ENCODE results near the gene F2. TPM values are rescaled to one million over a fixed set of nuclear protein-coding genes. Genes with fewer than 3 reads are reported as not detected.
A peak's percentile ranks its signal among the peaks of the same experiment; 100 is the strongest.
"Not testable (repeated sequence)": the region's sequence is repeated elsewhere in the genome, so short reads cannot be mapped to it uniquely, and the experiment has no call there.

The F2 gene
- total RNA-seq, 4 donors from 2014 or later, result 0.19 TPM; not detected in 3

DNA sequence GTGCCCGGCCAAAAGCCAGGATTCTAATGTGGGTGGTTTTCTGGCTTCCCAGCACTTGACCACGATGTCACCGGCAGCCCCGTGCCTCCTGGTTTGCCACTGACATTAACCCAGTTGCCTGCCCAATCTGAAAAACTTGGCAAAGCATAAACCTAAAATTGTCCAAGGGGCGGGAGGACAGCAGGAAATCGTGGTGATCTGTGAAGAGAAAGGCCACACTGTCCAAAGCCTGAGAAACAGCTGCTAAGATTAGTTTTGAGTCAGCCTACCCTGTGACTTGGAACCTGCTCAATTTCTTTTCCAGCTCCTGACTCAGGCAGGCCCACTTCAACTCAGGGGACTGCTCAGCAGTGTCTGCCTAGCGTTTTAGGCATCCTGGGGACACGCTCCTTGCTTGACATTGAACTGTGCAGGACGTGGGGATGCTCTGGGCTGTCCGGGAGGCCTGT lies 8.2 kb upstream of the F2 start:
- Histone ChIP-seq H3K27me3 (no peaks in the 10 kb centered on the region), H3K4me1 (peaks cover 0 to 15% (median 4%) of the 10 kb centered on the region in 3 donors), H3K27ac (peak overlapping the region; percentile 53 to 90 (median 78)), H3K4me3 (no peak overlapping the region), H3K9me3 (no peaks in the 10 kb centered on the region), H3K36me3 (peaks cover under 1 to 30% (median 4%) of the 10 kb centered on the region in 3 donors)
- DNase-seq, result no peak
- no peak for TF ChIP-seq CTCF (IDR thresholded peaks at IDR 0.05)
- TF ChIP-seq POLR2A (IDR thresholded peaks at IDR 0.05), result peak in 1 of 4 donors; percentile 12
- intact Hi-C loops (cut with DNase I), result no loop called here
- WGBS, 2 donors, result 54 to 73% methylated on average over 4 to 6 of the region's 10 CpGs

- Histone ChIP-seq H3K36me3 (peaks cover 0 to 26% (median 0%) of the 10 kb centered on the region in 3 donors), H3K4me3 (no peak overlapping the region), H3K4me1 (peaks cover 0 to 15% (median 4%) of the 10 kb centered on the region in 3 donors), H3K9me3 (no peaks in the 10 kb centered on the region), H3K27me3 (no peaks in the 10 kb centered on the region), H3K27ac (peak overlapping the region; percentile 53 to 90 (median 78))
- TF ChIP-seq CTCF (IDR thresholded peaks at IDR 0.05), result no peak
- no peak for TF ChIP-seq POLR2A (IDR thresholded peaks at IDR 0.05)
- 71 to 80% methylated on average over 1 to 5 of the region's 5 CpGs for whole genome bisulfite sequencing, 2 donors
- no peak for DNase-seq
- intact Hi-C loops (cut with DNase I), result no loop called here
These were observed 7.7 kb upstream of the F2 start for GRCh38 chr11:46711303-46711702.

- intact Hi-C loops (cut with DNase I), result no loop called here
- peaks cover 0 to 15% (median 4%) of the 10 kb centered on the region in 3 donors for H3K4me1 ChIP-seq
- H3K9me3 ChIP-seq, result no peaks in the 10 kb centered on the region
- TF ChIP-seq CTCF (IDR thresholded peaks at IDR 0.05) (no peak), POLR2A (IDR thresholded peaks at IDR 0.05) (no peak)
- WGBS, 2 donors, result 90 to 92% methylated on average over 7 of the region's 7 CpGs
- H3K27me3 ChIP-seq, result no peaks in the 10 kb centered on the region
- H3K4me3 ChIP-seq, result no peak overlapping the region
- H3K36me3 ChIP-seq, result peaks cover 0 to 8% (median 0%) of the 10 kb centered on the region in 3 donors
- H3K27ac ChIP-seq, result no peak overlapping the region
- no peak for DNase-seq
These were observed 6.0 kb upstream of the F2 start for GRCh38 chr11:46712874-46713576.

DNA sequence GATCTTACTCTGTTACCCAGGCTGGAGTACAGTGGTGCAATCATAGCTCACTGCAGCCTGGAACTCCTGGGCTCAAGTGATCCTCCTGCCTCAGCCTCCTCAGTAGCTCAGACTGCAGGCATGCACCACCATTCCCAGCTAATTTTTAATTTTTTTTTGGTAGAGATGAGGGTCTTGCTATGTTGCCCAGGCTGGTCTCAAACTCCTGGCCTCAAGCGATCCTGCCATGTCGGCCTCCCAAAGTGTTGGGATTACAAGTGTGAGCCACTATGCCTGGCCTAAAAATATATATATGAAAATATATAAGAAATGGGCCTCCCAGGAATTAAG lies 1.2 kb upstream of the F2 start:
- H3K4me3 ChIP-seq; DNase-seq; H3K27ac ChIP-seq; H3K36me3 ChIP-seq; H3K9me3 ChIP-seq; intact Hi-C loops (cut with DNase I); H3K27me3 ChIP-seq: not testable (repeated sequence)
- WGBS, 2 donors, result 81 to 95% methylated on average over 2 of the region's 2 CpGs
- H3K4me1 ChIP-seq, result peaks cover 0 to 12% (median 0%) of the 10 kb centered on the region in 3 donors

GRCh38 chr11:46718155-46719019 lies 626 bp upstream of the F2 start:
- Histone ChIP-seq H3K4me1 (peaks cover 0 to 12% (median 0%) of the 10 kb centered on the region in 3 donors), H3K27ac (no peak overlapping the region)

More at GRCh38 chr11:46718155-46719019, 626 bp upstream of the F2 start:
- no peak overlapping the region for H3K4me3 ChIP-seq
- H3K27me3 ChIP-seq, result no peaks in the 10 kb centered on the region
- TF ChIP-seq POLR2A (IDR thresholded peaks at IDR 0.05) (no peak), CTCF (IDR thresholded peaks at IDR 0.05) (no peak)
- intact Hi-C loops (cut with DNase I), result no loop called here
- WGBS, 2 donors, result 78 to 80% methylated on average over 7 to 8 of the region's 11 CpGs
- no peak for DNase-seq
- no peaks in the 10 kb centered on the region for H3K9me3 ChIP-seq
- no peaks in the 10 kb centered on the region for H3K36me3 ChIP-seq

All from esophagus squamous epithelium (tissue), 5 donors.